ENCODE results near the gene GRHPR.

GRCh38 chr9:37474438-37474837, 51.9 kb downstream of the GRHPR start:
- no peak for TF ChIP-seq GATA2 (IDR thresholded peaks at IDR 0.05; ENCODE audit: low read depth, low read length)
- TF ChIP-seq GATA3 (IDR thresholded peaks at IDR 0.05; ENCODE audit: low read depth, low read length): no peak
